Stimulated activated effector memory CD8-positive, alpha-beta T cell treated with anti-CD3 and anti-CD28 coated beads, Interleukin-12 subunit alpha, Interleukin-12 subunit beta, amount 100 ng/mL, for 72 hours (primary cell): ENCODE measurements around the gene CTBS.
A peak's percentile ranks its signal among the peaks of the same experiment; 100 is the strongest.

ENCODE experiments used
- ATAC-seq: fragments of 150-1000 bp; cut with Tn5 transposase; 2 replicates; pipeline ENCODE4 v1.10.0; 2021
- DNase-seq, 2 donors: peaks; one replicate each; pipeline ENCODE4 v3.0.0; 2021 to 2022; ENCODE audit warnings: low spot score in 2 of 2
- H3K27ac Mint-ChIP-seq: one replicate; pipeline ENCODE4 v1.8.0; 2022; ENCODE audit warnings: mild to moderate bottlenecking, mixed read lengths
- H3K36me3 Mint-ChIP-seq: one replicate; pipeline ENCODE4 v1.8.0; 2022; ENCODE audit warnings: mild to moderate bottlenecking, mixed read lengths
- H3K4me1 Mint-ChIP-seq: one replicate; pipeline ENCODE4 v1.8.0; 2022; ENCODE audit warnings: mixed read lengths
- H3K4me3 Mint-ChIP-seq: one replicate; pipeline ENCODE4 v1.8.0; 2022; ENCODE audit warnings: mild to moderate bottlenecking, mixed read lengths
- H3K9me3 Mint-ChIP-seq: one replicate; pipeline ENCODE4 v1.8.0; 2022; ENCODE audit warnings: mixed read lengths

Gene CTBS

DNA sequence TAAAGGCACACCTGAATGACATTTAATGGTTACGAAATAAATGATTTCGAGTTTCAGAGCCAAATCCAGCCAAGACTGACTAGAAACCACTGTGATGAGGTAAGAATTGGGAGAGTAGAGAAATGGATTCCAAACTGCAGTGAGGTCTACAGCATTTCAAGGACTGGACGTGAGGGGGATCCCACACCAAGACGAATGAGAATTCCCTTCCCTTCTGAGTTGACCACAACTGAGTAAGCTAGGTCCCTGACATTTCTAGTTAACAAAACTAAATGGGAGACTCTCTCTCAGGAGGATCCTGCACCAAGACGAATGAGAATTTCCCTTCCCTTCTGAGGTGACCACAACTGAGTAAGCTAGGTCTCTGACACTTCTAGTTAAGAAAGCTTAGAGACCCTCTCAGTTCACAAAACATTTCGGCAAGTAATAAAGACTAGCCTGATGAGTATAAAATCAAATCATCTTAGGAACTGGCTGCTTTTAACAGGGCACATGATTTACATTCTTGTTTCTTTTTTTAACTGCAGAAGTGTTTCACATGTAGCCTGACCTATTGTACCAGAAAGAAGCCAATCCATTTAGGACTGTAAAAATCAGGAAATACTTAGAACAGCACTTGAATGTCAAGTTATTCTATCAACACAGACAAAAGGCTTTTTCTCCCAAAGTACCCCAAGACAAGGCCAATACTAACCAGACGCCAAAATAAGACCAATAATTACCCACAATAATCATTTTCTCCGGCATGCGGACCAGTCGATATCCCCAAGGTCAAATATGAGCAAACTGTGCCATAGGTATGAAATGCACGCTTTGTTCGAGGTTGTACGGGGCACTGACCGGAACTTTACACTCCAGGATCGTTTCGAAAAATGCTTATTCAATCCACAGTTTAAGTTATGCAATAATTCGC is 69.4 kb downstream of the CTBS start:
- Mint-ChIP-seq H3K4me3 (peak overlapping the region; percentile 94), H3K4me1 (peaks cover 29% of the 10 kb centered on the region), H3K36me3 (peaks cover 58% of the 10 kb centered on the region), H3K27ac (peak overlapping the region; percentile 98), H3K9me3 (no peaks in the 10 kb centered on the region)
- ATAC-seq (no peak), DNase-seq (no peak)

- H3K4me3 Mint-ChIP-seq: no peak overlapping the region
- peaks cover 29% of the 10 kb centered on the region for H3K4me1 Mint-ChIP-seq
- H3K27ac Mint-ChIP-seq: no peak overlapping the region
- no peak for ATAC-seq
- peaks cover 77% of the 10 kb centered on the region for H3K36me3 Mint-ChIP-seq
- no peaks in the 10 kb centered on the region for H3K9me3 Mint-ChIP-seq
- no peak for DNase-seq
These were observed 71.3 kb downstream of the CTBS start for GRCh38 chr1:84502927-84503326.
